OCI-LY7 (cell line): ENCODE measurements around the gene PLCB1. TPM values are rescaled to one million over a fixed set of nuclear protein-coding genes. Genes with fewer than 3 reads are reported as not detected.

Source experiments
- BruUV-seq: library from RNA; stranded (reverse); fragments of 400-500 nt; replicated peaks from 2 replicates; lab custom pipeline; 2021; lab: Mats Ljungman, UMichigan
- CTCF ChIA-PET: fragments of 300-600 bp; sonication (Branson Sonifier 250); formaldehyde crosslinking; loops from one replicate; lab custom pipeline; 2022; ENCODE audit warnings: antibody characterized with exemption; ENCODE audit not compliant: unreplicated experiment; lab: Charles Lee
- POLR2A ChIA-PET: fragments of 300-600 bp; sonication (Branson Sonifier 250); formaldehyde crosslinking; loops from one replicate; lab custom pipeline; 2022; ENCODE audit warnings: antibody characterized with exemption; lab: Charles Lee
- DNase-seq: peaks from one replicate; pipeline ENCODE4 v3.0.0-alpha.2; 2015; ENCODE audit warnings: low spot score
- H2AFZ ChIP-seq: fragments of 200-600 bp; sonication (generic), shearing (Covaris generic); 2 replicates; pipeline ENCODE4 v1.6.1; 2014; ENCODE audit warnings: mild to moderate bottlenecking, antibody characterized with exemption, low read length, moderate library complexity
- H3K27ac ChIP-seq: fragments of 200-600 bp; sonication (generic); 2 replicates; pipeline ENCODE4 v1.5.1; 2014; ENCODE audit warnings: mixed run types, low read depth, mild to moderate bottlenecking, moderate library complexity, low read length, inconsistent platforms; ENCODE audit not compliant: poor library complexity, severe bottlenecking
- H3K36me3 ChIP-seq: fragments of 200-600 bp; sonication (generic); 2 replicates; pipeline ENCODE4 v1.6.1; 2014; ENCODE audit warnings: mild to moderate bottlenecking, antibody characterized with exemption, low read length, moderate library complexity, mixed read lengths; ENCODE audit not compliant: insufficient read depth
- H3K4me1 ChIP-seq: fragments of 200-600 bp; sonication (generic); 2 replicates; pipeline ENCODE4 v1.5.1; 2014; ENCODE audit warnings: mild to moderate bottlenecking, low read length; ENCODE audit not compliant: insufficient read depth, poor library complexity, severe bottlenecking
- H3K4me2 ChIP-seq: fragments of 200-600 bp; sonication (generic); 2 replicates; pipeline ENCODE4 v1.6.1; 2014; ENCODE audit warnings: mild to moderate bottlenecking, low read length
- H3K4me3 ChIP-seq: fragments of 200-600 bp; sonication (generic); 2 replicates; pipeline ENCODE4 v1.5.1; 2014; ENCODE audit warnings: mild to moderate bottlenecking, low read depth, low read length; ENCODE audit not compliant: poor library complexity, severe bottlenecking
- H3K79me2 ChIP-seq: fragments of 200-600 bp; sonication (generic); 2 replicates; pipeline ENCODE4 v1.6.1; 2016; ENCODE audit warnings: low read depth, mild to moderate bottlenecking, low read length, moderate library complexity, mixed read lengths; ENCODE audit not compliant: insufficient read depth
- H3K9me2 ChIP-seq: fragments of 200-600 bp; sonication (generic); 2 replicates; pipeline ENCODE4 v1.6.1; 2016; ENCODE audit warnings: mild to moderate bottlenecking, low read length, mixed read lengths; ENCODE audit not compliant: insufficient read depth
- H3K9me3 ChIP-seq: fragments of 200-600 bp; sonication (generic); 2 replicates; pipeline ENCODE4 v1.6.1; 2014; ENCODE audit warnings: mild to moderate bottlenecking, mixed run types, low read length, mixed read lengths
- H4K20me1 ChIP-seq: fragments of 200-600 bp; sonication (generic); 2 replicates; pipeline ENCODE4 v1.6.1; 2014; ENCODE audit warnings: mild to moderate bottlenecking, antibody characterized with exemption, low read length, moderate library complexity, mixed read lengths; ENCODE audit not compliant: insufficient read depth
- CTCF ChIP-seq: fragments of 200-600 bp; sonication (generic); conservative IDR thresholded peaks from 2 replicates; pipeline ENCODE4 v1.5.1; 2014; ENCODE audit warnings: mild to moderate bottlenecking, antibody characterized with exemption, low read length, moderate library complexity, mixed read lengths
- EZH2phosphoT487 ChIP-seq: fragments of 200-600 bp; sonication (generic); IDR thresholded peaks from 2 replicates; pipeline ENCODE4 v1.6.1; 2018; ENCODE audit warnings: low read depth, borderline replicate concordance, mild to moderate bottlenecking, mixed run types, antibody characterized with exemption, low read length, moderate library complexity, mixed read lengths
- intact Hi-C: fragments of 100-400 bp; cut with micrococcal nuclease; formaldehyde crosslinking; loops from one replicate; pipeline ENCODE4 v1.10.0; 2022; ENCODE audit not compliant: unreplicated experiment
- total RNA-seq, 2 experiments: library from RNA; depleted of rRNA in 1 of 2; stranded (reverse); fragments of >200 nt in 1 of 2; shearing (Covaris generic) in 1 of 2; gene quantifications; 2 replicates each; pipeline ENCODE4 v1.2.3, GENCODE V29; 2014 to 2022

Gene PLCB1
- total RNA-seq, 2 experiments from 2014 or later: 14.6 to 30.5 TPM

- Histone ChIP-seq H3K36me3 (no peaks in the 10 kb centered on the region), H3K4me2 (no peak overlapping the region), H3K4me3 (no peak overlapping the region), H3K27ac (no peak overlapping the region), H3K9me3 (no peaks in the 10 kb centered on the region), H2AFZ (no peak overlapping the region), H3K79me2 (no peaks in the 10 kb centered on the region), H3K4me1 (no peaks in the 10 kb centered on the region), H3K9me2 (no peaks in the 10 kb centered on the region), H4K20me1 (no peaks in the 10 kb centered on the region)
- TF ChIP-seq CTCF (no peak), EZH2phosphoT487 (no peak)
- intact Hi-C loops: no loop called here
- CTCF ChIA-PET: no interaction called here
- no TSS peak for BruUV-seq
- POLR2A ChIA-PET: interaction anchor here (0.6 kb wide), 3 partner anchors 21 to 374 kb away, joined by 3 to 6 read pairs (median 4); no protein-coding TSS in a partner anchor
- no peak for DNase-seq
Observed at GRCh38 chr20:8339349-8339748, 207.3 kb downstream of the PLCB1 start.

- no peaks in the 10 kb centered on the region for H4K20me1 ChIP-seq
- POLR2A ChIA-PET: no interaction called here
- no peak for DNase-seq
- TF ChIP-seq CTCF (no peak), EZH2phosphoT487 (no peak)
- H3K4me1 ChIP-seq: no peaks in the 10 kb centered on the region
- H3K36me3 ChIP-seq: no peaks in the 10 kb centered on the region
- no peak overlapping the region for H2AFZ ChIP-seq
- intact Hi-C loops: no loop called here
- CTCF ChIA-PET: no interaction called here
- no peak overlapping the region for H3K27ac ChIP-seq
- H3K4me3 ChIP-seq: no peak overlapping the region
- H3K4me2 ChIP-seq: no peak overlapping the region
- H3K9me2 ChIP-seq: no peaks in the 10 kb centered on the region
- H3K9me3 ChIP-seq: no peaks in the 10 kb centered on the region
- no TSS peak for BruUV-seq
- H3K79me2 ChIP-seq: no peaks in the 10 kb centered on the region
Observed at GRCh38 chr20:8342391-8342790, 210.3 kb downstream of the PLCB1 start.

GRCh38 chr20:8344106-8344505 lies 212.0 kb downstream of the PLCB1 start:
- POLR2A ChIA-PET: no interaction called here
- no peak for DNase-seq
- no peaks in the 10 kb centered on the region for H3K36me3 ChIP-seq
- BruUV-seq: no TSS peak
- no peaks in the 10 kb centered on the region for H3K79me2 ChIP-seq
- no peaks in the 10 kb centered on the region for H3K9me2 ChIP-seq
- no peak overlapping the region for H3K4me2 ChIP-seq
- TF ChIP-seq CTCF: no peak
- TF ChIP-seq EZH2phosphoT487: no peak
- peaks cover 5% of the 10 kb centered on the region for H3K4me1 ChIP-seq
- intact Hi-C loops: no loop called here
- H2AFZ ChIP-seq: no peak overlapping the region
- CTCF ChIA-PET: no interaction called here
- no peaks in the 10 kb centered on the region for H3K9me3 ChIP-seq
- H3K27ac ChIP-seq: no peak overlapping the region
- H4K20me1 ChIP-seq: no peaks in the 10 kb centered on the region
- H3K4me3 ChIP-seq: no peak overlapping the region
